ENCODE data around the gene GIPC1.

DNA sequence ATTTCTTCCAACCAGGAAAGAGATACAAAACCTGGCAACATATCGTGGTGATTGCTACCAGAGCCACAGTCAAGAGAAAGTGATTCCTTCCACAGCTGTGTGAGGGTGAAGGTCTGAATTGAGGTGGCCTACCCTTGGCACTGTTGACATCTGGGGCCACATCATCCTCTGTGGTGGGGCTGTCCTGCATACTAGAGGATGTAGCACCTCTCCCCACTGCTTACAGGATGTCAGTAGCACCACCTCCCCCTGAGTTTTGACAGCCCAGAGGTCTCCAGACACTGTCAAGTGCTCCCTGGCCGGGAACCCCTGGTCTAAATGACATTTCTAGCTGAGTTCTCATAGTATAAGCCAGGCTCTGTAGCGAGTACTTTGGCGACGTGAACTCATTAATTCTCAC lies 36.2 kb downstream of the GIPC1 start:
- TF ChIP-seq EZH2phosphoT487 (IDR thresholded peaks at IDR 0.05; ENCODE audit: insufficient read depth, low read depth) (no peak), EZH2 (IDR thresholded peaks at IDR 0.05; ENCODE audit: insufficient read depth, poor library complexity, severe bottlenecking) (no peak)
